ENCODE data around the gene CR1. TPM values are rescaled to one million over a fixed set of nuclear protein-coding genes. Genes with fewer than 3 reads are reported as not detected.
A peak's percentile ranks its signal among the peaks of the same experiment; 100 is the strongest.

The CR1 gene
- total RNA-seq, 1 experiment from 2014 or later = 0.13 TPM

DNA sequence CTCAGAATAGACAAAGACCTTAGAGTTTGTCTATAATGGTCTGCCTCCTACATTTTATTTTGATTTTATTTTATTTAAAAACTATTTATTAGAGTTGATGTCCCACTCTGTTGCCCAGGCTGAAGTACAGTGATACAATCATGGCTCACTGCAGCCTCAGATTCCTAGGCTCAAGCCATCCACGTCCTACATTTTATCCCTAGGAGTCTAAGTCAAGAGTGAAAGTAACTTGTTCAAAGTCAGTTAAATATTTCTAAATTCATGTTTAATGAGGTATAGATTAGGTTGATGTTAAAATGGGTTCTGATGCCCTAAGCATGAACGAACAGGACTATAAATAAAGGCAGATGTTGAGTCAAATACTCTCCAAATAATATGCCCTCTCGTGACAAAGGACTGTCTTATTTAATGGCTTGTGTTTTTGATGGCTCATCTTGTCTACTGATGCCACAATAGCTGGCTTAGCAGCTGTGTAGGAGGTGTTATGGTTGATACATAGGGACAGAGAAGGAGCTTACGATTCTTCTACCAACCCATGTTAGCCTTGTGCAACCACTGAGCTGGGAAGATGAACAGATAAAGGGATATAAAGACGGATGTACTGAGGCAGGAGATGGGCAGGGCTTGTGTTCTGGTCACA, 83.0 kb downstream of the CR1 start (continued):
- TF ChIP-seq RORB (CRISPR knock-in tag; IDR thresholded peaks at IDR 0.05) (no peak), KAT7 (CRISPR knock-in tag; IDR thresholded peaks at IDR 0.05; ENCODE audit: borderline replicate concordance) (no peak), CREM (CRISPR knock-in tag; IDR thresholded peaks at IDR 0.05) (no peak), ZNF138 (CRISPR knock-in tag; conservative IDR thresholded peaks at IDR 0.05) (no peak), HMGXB4 (CRISPR knock-in tag; IDR thresholded peaks at IDR 0.05) (no peak), ZBTB21 (CRISPR knock-in tag; IDR thresholded peaks at IDR 0.05; ENCODE audit: borderline replicate concordance) (no peak), FOXJ3 (CRISPR knock-in tag; IDR thresholded peaks at IDR 0.05; ENCODE audit: borderline replicate concordance) (no peak), SP1 (CRISPR knock-in tag; conservative IDR thresholded peaks at IDR 0.05) (no peak)
- TF ChIP-seq, protein P1, sequence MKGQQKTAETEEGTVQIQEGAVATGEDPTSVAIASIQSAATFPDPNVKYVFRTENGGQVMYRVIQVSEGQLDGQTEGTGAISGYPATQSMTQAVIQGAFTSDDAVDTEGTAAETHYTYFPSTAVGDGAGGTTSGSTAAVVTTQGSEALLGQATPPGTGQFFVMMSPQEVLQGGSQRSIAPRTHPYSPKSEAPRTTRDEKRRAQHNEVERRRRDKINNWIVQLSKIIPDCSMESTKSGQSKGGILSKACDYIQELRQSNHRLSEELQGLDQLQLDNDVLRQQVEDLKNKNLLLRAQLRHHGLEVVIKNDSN (CRISPR knock-in tag; IDR thresholded peaks at IDR 0.05) = no peak
- TF ChIP-seq, protein P2, sequence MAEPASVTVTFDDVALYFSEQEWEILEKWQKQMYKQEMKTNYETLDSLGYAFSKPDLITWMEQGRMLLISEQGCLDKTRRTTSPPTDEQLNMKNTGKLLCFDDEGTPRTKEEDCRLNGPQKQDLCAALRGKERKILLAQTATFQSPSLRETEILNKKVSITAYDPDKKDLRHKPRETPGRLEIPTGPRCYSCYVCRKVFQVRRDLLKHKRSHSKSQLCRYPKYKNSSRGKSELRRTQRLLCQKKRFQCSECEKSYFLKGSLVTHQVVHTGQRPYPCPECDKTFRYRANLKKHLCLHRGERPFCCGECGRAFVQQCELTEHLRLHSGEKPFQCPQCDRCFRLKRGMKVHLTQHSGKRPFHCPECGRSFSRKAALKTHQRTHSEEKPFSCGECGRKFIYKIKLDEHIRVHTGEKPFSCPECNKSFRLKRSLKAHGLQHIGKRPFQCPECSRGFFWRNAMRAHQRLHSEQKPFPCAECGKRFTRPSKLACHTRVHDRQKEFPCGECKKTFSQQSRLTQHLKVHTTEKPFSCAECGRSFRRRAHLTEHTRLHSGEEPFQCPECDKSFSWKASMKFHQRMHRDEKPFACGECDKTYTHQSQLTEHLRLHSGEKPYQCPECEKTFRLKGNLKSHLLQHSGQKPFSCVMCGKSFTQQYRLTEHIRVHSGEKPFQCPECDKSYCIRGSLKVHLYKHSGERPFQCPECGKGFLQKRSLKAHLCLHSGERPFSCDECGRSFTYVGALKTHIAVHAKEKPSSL (CRISPR knock-in tag; conservative IDR thresholded peaks at IDR 0.05) = no peak

DNA sequence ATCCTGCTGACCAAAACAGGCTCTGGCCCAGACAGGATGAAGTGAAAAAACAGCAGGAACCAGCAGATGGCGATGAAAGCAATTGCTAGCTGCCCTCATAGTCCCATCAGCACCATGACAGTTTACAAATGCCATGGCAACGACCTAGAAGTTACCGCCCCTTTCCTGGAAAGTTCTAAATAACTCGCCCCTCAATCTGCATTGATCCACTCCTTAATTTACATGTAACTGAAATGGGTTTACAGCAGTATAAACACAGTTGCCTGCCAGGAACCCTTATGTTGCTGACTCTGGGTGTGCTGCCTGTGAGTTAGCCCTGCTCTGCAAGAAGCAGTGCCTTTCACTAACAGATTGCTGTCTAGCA, 83.5 kb downstream of the CR1 start:
- POLR2A ChIA-PET = no interaction called here
- ATAC-seq = peak; percentile 98

GRCh38 chr1:207581496-207582153, 85.7 kb downstream of the CR1 start:
- no peaks in the 10 kb centered on the region; the same call in 1 of the 2 replicates for H3K36me3 Mint-ChIP-seq
- ChIA-PET CTCF (interaction anchor here (0.6 kb wide), 1 partner anchor 39 kb away, joined by 4 read pairs; no protein-coding TSS in a partner anchor), POLR2A (interaction anchor here (0.5 kb wide), 1 partner anchor 37 kb away, joined by 4 read pairs; no protein-coding TSS in a partner anchor)
- peak overlapping the region; percentile 3; the same call in 1 of the 2 replicates for H3K27ac Mint-ChIP-seq
- DNase-seq (ENCODE audit: low spot score) = no peak
- peaks cover 29% of the 10 kb centered on the region for H3K4me1 Mint-ChIP-seq
- H3K9me3 Mint-ChIP-seq = peaks cover 7% of the 10 kb centered on the region
- no peak overlapping the region for H3K4me3 Mint-ChIP-seq
- H3K27me3 Mint-ChIP-seq (ENCODE audit: low read depth) = no peaks in the 10 kb centered on the region; the same call in 1 of the 2 replicates
- no peak for ATAC-seq
- no peak for TF ChIP-seq RORB (CRISPR knock-in tag; IDR thresholded peaks at IDR 0.05)
- no peak for TF ChIP-seq STAT6 (CRISPR knock-in tag; conservative IDR thresholded peaks at IDR 0.05; ENCODE audit: low read depth)
- TF ChIP-seq ZNF396 (CRISPR knock-in tag; IDR thresholded peaks at IDR 0.05; ENCODE audit: borderline replicate concordance) = no peak
- no peak for TF ChIP-seq CREM (CRISPR knock-in tag; IDR thresholded peaks at IDR 0.05)
- TF ChIP-seq HMGA2 (CRISPR knock-in tag; IDR thresholded peaks at IDR 0.05) = no peak
- TF ChIP-seq JUN (CRISPR knock-in tag; IDR thresholded peaks at IDR 0.05) = no peak
- TF ChIP-seq GTF2I (CRISPR knock-in tag; conservative IDR thresholded peaks at IDR 0.05) = no peak
- no peak for TF ChIP-seq EMX1 (CRISPR knock-in tag; IDR thresholded peaks at IDR 0.05)
- TF ChIP-seq TEAD4 (CRISPR knock-in tag; IDR thresholded peaks at IDR 0.05) = no peak
- TF ChIP-seq MAX (CRISPR knock-in tag; IDR thresholded peaks at IDR 0.05) = no peak

More for the DNA sequence above, 83.5 kb downstream of the CR1 start:
- 0 out of 2 replicates have a peak overlapping the region, but pooled peaks have one; percentile 18 for H3K27ac Mint-ChIP-seq
- TF ChIP-seq ETV6 (CRISPR knock-in tag; IDR thresholded peaks at IDR 0.05) = 0 out of 2 replicates have a peak, but pooled peaks have one; percentile 38
- no peak for TF ChIP-seq ZNF263 (CRISPR knock-in tag; IDR thresholded peaks at IDR 0.05; ENCODE audit: low read depth)
- 0 out of 2 replicates have a peak, but pooled peaks have one; percentile 26 for TF ChIP-seq SP1 (CRISPR knock-in tag; conservative IDR thresholded peaks at IDR 0.05)
- TF ChIP-seq, protein P3, sequence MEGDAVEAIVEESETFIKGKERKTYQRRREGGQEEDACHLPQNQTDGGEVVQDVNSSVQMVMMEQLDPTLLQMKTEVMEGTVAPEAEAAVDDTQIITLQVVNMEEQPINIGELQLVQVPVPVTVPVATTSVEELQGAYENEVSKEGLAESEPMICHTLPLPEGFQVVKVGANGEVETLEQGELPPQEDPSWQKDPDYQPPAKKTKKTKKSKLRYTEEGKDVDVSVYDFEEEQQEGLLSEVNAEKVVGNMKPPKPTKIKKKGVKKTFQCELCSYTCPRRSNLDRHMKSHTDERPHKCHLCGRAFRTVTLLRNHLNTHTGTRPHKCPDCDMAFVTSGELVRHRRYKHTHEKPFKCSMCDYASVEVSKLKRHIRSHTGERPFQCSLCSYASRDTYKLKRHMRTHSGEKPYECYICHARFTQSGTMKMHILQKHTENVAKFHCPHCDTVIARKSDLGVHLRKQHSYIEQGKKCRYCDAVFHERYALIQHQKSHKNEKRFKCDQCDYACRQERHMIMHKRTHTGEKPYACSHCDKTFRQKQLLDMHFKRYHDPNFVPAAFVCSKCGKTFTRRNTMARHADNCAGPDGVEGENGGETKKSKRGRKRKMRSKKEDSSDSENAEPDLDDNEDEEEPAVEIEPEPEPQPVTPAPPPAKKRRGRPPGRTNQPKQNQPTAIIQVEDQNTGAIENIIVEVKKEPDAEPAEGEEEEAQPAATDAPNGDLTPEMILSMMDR (IDR thresholded peaks at IDR 0.05) = 0 out of 2 replicates have a peak, but pooled peaks have one; percentile 24
- TF ChIP-seq CBFB (CRISPR knock-in tag; IDR thresholded peaks at IDR 0.05; ENCODE audit: low read depth) = no peak
- peak; percentile 93 for TF ChIP-seq ZNF232 (CRISPR knock-in tag; IDR thresholded peaks at IDR 0.05)
- 0 out of 2 replicates have a peak, but pooled peaks have one; percentile 69 for TF ChIP-seq ZNF317 (CRISPR knock-in tag; IDR thresholded peaks at IDR 0.05; ENCODE audit: borderline replicate concordance, low read depth)
- no peaks in the 10 kb centered on the region; the same call in 1 of the 2 replicates for H3K27me3 Mint-ChIP-seq (ENCODE audit: low read depth)
- no peak overlapping the region for H3K4me3 Mint-ChIP-seq
- H3K4me1 Mint-ChIP-seq = peaks cover 23% of the 10 kb centered on the region
- H3K9me3 Mint-ChIP-seq = peaks cover 6% of the 10 kb centered on the region
- peak; percentile 72 for DNase-seq (ENCODE audit: low spot score)
- no peaks in the 10 kb centered on the region; the same call in 1 of the 2 replicates for H3K36me3 Mint-ChIP-seq
- CTCF ChIA-PET = interaction anchor here (0.6 to 2.3 kb wide), 10 partner anchors 13 to 258 kb away, joined by 3 to 36 read pairs (median 3); partner anchors contain the start of gene CD55

Measured in WTC11 (cell line).